ENCODE measurements around the gene DNAJC7. TPM values are rescaled to one million over a fixed set of nuclear protein-coding genes. Genes with fewer than 3 reads are reported as not detected.
"Not testable (repeated sequence)": the region's sequence is repeated elsewhere in the genome, so short reads cannot be mapped to it uniquely, and the experiment has no call there.

DNAJC7 gene
- total RNA-seq, 1 donor from 2014 or later: 91.3 TPM

DNA sequence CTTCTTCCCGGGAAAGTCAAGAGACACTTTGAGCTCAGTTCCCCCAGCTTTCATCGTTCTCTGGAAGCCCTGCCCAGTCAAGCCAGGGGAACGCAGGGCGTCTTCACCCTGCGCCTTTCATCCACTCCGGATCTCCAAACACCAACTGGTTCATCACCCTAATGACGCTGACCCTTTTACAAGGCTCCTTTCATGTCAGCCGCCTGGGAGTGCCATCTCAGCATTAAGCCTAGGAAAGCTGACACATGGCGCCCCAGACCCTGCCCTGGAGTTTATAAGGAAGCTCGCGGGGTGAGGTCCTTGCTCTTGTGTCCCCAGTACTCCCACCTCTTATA, 594 bp upstream of the DNAJC7 start:
- FAIRE-seq (no peak), DNase-seq (ENCODE audit: low spot score in 2 of 2) (no peak)

DNA sequence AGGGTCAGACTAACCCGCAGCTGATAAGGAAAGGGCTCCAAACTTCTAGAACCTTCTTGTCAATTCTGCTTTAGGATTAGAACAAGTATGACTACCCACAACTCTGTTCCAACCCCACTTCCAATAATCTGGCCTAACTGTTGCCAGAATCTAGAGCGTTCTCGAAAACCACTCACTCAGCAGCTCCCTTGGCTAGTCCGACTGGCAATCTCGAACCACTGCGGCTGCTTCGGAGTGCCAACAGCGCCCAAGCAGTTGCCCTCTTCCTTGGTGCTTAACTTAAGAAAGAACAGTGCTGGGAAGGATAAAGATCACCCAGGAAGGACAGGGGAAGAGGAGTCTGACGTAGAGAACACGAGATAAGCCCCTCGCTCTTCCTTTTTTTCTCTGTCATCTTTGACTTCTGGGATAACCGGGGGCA, 818 bp downstream of the DNAJC7 start:
- DNase-seq (ENCODE audit: low spot score in 2 of 2): no peak
- FAIRE-seq: no peak

DNA sequence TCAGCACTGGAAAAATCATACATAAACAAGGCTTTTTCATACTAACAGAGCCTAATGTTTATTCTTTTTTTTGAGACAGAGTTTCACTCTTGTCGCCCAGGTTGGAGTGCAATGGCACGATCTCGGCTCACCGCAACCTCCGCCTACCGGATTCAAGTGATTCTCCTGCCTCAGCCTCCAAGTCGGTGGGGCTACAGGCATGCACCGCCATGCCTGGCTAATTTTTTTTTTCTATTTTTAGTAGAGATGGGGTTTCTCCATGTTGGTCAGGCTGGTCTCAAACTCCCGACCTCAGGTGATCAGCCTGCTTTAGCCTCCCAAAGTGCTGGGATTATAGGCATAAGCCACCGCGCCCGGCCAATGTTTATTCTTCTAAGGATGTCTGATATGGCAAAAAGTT, 3.5 kb downstream of the DNAJC7 start:
- DNase-seq (ENCODE audit: low spot score in 2 of 2); FAIRE-seq: not testable (repeated sequence)

DNA sequence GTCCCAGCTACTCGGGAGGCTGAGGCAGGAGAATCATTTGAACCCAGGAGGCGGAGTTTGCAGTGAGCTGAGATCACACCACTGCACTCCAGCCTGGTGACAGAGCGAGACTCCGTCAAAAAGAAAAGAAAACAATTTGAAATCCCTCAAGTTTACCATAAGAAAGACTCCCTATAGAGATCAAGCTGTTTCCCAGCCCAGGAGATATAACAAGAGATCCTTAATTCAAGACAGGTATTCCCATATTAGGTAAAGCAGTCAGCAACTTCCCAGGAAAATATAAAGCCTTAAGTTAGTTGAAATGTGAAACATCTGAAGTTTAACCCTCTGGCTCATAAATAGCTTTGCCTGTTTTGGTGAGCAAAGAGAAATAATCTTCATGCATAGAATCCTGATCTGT, 4.9 kb downstream of the DNAJC7 start:
- not testable (repeated sequence) for DNase-seq (ENCODE audit: low spot score in 2 of 2); FAIRE-seq

DNA sequence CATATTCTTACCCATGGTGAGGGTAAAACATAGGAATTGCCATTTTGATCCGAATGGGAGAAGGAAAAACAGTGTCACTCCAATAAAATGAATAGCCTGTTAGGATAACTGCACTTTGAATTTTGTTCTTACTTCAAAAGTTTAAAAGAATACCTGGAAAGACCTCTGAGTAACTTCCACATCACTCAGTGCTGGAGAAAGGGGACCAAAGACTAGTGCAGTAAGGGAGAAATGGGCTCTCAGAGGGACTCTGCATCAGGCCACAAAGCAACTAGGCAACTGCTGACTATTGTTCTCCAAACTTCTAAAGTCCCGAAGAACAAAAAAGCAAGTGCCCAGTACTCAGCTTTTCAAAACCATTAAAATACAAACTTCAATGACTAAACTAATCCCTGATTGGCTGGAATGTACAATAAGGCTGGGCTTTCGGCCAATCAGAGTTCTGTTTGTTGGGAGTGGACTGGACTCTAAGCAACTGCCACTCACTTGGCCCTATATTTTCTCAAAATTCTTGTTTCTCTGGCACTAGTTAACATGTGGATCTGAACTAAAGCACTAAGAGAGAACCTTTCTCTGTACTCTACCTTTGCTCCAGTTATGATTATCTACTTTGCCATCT, 6.2 kb downstream of the DNAJC7 start:
- no peak for FAIRE-seq
- no peak for DNase-seq (ENCODE audit: low spot score in 2 of 2)

DNA sequence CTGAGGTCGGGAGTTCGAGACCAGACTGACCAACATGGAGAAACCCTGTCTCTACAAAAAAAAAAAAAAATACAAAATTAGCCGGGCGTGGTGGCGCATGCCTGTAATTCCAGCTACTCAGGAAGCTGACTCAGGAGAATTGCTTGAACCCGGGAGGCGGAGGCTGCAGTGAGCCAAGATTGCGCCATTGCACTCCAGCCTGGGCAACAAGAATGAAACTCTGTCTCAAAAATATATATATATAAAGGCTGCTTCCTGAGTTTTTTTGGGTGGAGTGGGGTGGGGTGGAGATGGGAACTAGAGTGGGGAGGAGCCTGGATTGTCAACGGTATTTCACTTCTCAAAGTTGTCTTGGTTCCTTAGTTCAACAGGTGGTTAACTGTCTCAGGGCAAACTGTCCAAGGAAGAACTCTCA, 7.0 kb downstream of the DNAJC7 start:
- not testable (repeated sequence) for FAIRE-seq; DNase-seq (ENCODE audit: low spot score in 2 of 2)

DNA sequence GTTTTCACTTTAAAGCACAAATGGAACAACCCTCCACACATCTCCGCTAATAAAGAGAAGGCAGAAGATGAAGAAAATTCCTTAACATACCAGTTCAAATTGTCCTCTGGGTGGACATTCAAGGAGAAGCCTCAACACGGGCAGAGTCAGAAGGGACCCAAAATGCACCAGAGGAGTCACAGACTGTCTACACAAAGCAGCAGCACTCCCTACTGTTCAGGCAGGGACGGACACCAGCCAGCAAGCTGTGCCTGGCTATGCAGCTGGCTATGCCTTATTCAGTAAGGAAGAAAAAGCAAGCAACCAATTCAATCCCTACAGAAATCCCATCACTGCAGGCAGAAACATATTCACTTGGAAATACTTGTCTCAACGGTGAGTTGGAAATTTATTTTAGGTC, 8.1 kb downstream of the DNAJC7 start:
- DNase-seq (ENCODE audit: low spot score in 2 of 2) (no peak), FAIRE-seq (no peak)

DNA sequence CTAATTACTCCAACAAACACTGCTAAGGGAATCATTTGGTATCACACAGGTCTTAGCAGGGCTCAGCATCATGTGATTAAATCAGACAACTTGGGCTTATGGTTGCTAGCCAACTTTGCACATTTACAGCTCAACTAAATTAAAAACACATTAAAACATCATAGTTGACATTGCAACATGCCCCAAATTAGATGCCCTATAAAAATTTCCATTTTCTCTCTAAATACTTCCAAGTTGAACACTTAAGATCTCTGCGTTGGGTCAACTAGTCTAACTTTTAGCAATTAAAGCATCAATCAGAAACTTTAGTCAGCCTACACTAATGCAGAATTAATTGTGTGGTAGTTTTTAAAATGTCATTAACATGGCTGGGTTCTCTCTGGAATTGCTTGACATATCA, 12.1 kb downstream of the DNAJC7 start:
- no peak for DNase-seq (ENCODE audit: low spot score in 2 of 2)

DNA sequence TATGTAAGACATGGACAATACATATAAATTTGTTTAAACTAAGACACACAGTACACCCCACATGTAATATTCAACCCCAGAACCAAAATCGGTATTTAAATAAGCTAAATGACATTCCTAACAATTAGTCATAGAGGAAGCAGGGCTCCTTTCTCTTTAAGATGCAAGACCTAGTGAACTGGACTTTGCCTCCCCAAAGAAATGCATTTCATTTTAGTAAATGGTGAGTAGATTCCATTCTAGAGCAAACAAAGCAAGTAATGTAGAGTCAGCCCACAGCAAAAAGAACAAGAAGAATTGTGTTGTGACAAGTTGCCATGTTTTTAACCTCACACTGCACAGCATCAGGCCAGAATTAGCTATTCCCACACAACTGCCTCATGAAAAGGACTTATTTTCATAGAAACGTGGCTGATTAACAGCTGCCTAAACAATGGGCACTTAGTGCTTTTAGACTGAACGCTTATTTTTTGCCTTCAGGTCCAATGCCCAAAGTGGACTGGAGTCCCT, 14.4 kb downstream of the DNAJC7 start:
- no peak for FAIRE-seq
- DNase-seq (ENCODE audit: low spot score in 2 of 2): no peak

More for the DNA sequence above, 12.1 kb downstream of the DNAJC7 start:
- no peak for FAIRE-seq

DNA sequence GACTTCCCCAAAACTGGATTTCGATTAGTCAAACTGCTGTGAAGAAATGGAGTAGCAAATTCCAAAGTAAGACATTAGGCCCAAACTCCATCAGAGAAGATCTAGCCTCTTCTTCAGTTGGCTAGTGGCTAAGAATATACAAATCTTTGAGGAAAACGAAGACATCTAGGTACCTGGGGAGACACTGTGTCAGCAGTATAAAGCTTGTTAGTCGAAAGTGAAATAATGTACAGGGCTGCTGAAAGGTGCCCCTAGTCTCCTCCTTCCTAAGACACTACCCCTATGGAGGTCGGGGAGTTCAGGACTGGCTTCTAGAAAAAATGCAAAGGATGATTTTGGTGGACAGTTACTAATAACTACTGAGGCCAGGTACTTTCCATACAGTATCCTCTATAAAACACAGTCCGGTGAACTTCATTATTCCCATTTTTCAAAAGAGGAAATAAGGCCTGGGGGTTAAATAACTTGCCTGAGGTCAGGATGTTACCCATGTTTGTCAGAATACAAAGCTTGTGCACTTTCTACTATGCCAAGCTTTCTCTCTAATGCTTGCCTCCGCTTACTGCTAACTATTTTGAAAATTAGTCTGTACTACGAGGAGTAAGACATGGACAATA, 15.0 kb downstream of the DNAJC7 start:
- no peak for FAIRE-seq
- no peak for DNase-seq (ENCODE audit: low spot score in 2 of 2)

DNA sequence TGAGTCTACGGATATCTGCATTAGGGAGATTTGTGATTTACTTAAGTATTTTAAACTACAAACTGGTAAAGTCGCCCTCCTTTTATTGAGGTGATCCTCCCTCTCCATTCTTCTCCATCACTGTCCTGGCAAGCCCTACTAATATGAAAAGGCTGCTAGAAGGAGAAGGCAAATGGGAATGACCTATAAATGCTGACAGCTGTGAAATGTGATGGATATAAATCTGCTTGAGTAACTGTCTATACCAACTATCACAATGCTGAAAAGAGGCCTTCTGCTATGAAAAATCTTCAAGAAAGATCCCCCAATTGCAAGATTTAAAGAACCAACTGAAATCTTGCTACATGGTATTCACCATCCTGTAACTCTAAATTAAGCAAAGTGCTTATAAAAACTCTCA, 15.5 kb downstream of the DNAJC7 start:
- DNase-seq (ENCODE audit: low spot score in 2 of 2) (no peak), FAIRE-seq (no peak)

DNA sequence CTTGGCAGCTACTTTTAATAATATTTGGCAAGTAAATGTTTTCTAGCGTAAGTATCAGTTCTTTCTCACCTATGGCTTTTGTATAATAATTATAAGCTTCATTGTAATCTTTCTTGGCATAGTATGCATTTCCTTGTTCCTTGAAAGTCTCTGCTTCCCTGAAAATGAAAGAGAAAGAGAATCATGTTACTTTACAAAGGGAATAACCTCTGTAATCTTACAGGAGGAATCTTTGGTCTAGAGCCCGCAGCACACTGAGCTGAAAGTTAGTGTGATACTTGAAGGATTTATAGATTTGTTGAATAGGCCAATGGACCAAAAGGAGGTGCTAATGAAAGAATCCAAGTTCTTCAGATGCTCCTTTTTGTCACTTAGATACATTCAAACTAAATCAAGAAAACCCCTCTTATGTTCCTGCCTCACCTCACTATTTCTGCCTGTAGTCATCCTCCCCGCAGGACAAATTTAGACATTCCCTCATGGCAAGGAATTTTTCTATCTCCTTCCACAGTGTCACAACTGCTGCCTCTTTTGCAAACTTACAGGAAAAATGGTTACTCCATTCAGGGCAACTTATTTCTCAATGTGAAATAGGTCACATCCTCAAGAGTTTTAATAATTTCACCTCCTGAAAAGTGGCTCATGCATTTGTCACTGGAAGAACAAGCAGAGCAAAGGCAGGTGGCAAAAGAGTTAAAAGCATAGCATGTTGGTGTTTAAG, 16.7 kb downstream of the DNAJC7 start:
- FAIRE-seq (no peak), DNase-seq (ENCODE audit: low spot score in 2 of 2) (no peak)

DNA sequence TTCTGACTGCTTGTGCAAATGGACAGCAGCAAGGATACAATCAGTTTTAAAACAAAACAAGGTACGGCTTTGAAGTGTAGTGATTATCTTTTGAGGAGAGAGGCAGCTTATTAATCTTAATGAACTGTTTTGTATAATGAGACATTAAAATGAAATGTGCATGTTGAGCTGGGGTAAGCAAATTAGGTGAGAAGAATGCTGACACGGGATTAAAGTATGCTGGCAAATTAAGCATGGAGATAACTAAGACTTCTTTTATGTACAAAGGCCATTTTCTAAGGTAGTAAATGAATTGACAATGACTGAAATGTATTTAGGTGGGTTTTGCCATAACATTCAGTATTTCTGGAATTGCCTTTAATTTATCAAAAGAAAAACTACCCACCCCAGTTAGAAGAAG, 18.7 kb downstream of the DNAJC7 start:
- DNase-seq (ENCODE audit: low spot score in 2 of 2) (no peak), FAIRE-seq (no peak)

DNA sequence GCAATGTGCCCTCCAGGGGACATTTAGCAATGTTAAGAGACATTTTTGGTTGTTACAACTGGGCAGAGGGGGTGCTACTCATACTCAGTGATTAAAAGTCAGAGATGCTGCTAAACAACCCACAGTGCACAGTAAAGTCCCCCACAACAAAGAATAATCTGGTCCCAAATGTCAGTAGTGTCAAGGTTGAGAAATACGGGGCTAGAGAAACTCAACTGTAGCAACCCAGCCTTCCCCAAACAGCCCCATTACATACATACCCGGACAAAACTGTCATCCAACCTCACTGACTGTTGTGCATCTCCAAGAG, 20.4 kb downstream of the DNAJC7 start:
- FAIRE-seq: no peak
- DNase-seq (ENCODE audit: low spot score in 2 of 2): no peak

DNA sequence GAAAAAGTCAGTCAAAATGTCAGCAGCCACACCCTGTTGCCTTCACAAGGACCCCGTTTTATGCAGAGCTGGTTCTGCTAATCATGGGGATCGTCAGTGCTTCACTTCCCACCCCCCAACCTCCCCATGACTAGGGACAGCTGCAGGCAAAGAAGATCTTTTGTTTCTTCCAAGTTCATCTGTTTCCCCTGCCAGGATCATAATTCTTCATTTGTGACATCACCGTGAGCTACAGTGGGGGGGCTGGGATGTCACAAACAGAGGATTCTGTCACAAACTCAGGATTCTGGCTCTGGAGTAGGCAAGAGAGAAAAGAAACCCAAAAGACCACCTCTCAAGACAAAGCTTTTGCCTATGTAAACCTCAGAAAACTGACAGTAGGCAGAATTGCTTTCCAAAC, 24.7 kb downstream of the DNAJC7 start:
- peak; percentile 79 for FAIRE-seq
- DNase-seq (ENCODE audit: low spot score in 2 of 2): no peak

DNA sequence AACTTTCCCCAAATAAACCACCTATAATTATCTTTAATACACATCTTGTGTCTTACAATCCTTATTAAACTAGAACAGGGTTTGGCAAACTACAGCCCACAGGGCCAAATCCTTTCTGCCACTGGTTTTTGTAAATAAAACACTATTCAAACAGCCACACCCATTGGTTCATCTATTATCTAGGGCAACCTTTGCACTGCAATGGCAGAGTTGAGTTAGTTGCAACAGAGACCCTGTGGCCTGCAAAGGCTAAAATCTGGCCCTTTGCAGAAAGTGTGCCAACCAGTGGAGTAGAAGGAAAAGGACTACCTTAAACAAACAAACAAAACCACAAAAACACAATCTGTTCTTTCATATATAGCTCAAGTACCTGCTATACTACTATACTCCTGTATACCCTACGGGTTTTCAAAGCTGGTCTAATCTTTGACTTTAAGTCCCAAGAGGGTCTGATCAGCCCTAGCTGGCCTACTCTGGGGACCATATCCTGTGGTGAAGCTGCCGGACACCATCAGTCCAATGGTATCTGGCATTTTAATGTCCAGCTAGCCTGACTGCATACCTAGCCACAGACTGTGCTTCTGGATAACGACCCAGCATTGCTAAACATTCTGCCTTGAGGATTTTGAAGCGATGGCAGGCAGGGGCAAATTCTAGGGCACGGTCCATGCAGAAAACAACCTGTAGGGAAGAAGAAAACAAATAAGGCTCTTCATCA, 27.4 kb downstream of the DNAJC7 start:
- FAIRE-seq (no peak), DNase-seq (ENCODE audit: low spot score in 2 of 2) (no peak)

DNA sequence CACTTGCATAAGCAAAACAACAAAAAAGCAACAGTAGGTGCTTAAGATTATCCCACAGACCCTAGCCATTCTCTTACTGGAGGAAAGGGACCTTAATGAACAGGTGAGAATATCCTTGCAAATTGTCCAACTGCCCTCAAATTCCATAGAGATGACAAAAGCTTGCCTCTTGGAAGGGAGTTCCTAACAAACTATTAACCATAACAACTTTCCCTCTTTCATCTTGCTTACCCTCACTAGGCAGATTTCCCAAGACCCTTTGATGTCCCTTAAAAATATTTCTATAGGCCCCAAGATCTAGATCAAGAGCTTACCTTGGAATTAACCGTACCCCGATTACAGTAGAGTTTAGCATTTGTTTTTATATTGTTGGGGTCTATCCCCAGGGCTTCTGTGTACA, 28.8 kb downstream of the DNAJC7 start:
- FAIRE-seq: no peak

DNA sequence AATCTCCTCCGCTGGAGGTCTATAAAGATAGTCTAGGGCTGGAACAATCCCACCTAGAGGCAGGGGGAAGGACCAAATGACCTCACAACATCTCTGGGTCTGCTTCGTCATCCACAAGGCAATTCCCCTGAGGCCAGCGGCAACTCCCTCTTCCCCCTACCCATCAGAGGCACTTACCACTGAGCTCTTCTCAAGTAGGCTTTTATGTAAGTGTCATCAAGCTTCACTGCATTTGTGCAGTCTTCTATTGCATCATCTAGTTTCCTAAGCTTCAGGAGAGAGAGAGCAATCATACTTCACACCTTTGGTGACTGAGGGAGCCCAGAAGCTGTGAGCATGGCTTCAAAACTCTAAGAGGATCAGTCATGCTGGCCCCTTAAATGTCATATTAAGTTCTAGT, 29.6 kb downstream of the DNAJC7 start:
- DNase-seq (ENCODE audit: low spot score in 2 of 2): no peak
- no peak for FAIRE-seq

More for the DNA sequence above, 28.8 kb downstream of the DNAJC7 start:
- no peak for DNase-seq (ENCODE audit: low spot score in 2 of 2)

DNA sequence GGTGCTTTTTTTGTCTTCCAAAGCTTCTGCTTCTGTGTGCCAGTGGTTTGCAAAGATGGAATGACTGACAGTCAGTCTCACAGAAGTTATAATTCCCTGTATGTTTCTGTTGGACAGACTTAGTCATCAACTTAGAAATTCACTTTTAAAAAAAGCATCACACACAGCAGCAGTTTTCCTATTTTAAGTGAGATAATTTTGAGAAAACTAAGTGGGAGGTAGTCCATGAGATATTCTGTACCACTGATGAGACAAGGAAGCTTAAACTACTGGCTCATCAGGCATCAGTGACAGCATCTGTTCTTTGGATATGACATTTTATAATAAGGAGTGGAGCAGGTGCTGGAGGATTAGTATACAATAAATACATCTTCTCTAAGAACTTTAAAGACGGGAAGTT, 30.6 kb downstream of the DNAJC7 start:
- no peak for DNase-seq (ENCODE audit: low spot score in 2 of 2)
- no peak for FAIRE-seq

DNA sequence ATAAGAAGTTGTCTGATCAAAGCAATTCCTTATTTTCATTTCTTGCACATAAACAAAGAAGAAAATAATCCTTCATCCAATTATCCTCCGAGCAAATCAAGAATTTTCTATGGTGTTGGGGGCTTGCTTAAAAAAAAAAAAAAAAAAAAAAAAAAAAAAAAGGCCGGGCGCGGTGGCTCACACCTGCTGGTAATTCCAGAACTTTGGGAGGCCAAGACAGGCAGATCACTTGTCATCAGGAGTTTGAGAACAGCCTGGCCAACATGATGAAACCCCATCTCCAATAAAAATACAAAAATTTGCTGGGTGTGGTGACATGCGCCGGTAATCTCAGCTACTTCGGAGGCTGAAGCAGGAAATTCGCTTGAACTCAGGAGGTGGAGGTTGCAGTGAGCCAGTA, 31.3 kb downstream of the DNAJC7 start:
- DNase-seq (ENCODE audit: low spot score in 2 of 2) (no peak), FAIRE-seq (no peak)

DNA sequence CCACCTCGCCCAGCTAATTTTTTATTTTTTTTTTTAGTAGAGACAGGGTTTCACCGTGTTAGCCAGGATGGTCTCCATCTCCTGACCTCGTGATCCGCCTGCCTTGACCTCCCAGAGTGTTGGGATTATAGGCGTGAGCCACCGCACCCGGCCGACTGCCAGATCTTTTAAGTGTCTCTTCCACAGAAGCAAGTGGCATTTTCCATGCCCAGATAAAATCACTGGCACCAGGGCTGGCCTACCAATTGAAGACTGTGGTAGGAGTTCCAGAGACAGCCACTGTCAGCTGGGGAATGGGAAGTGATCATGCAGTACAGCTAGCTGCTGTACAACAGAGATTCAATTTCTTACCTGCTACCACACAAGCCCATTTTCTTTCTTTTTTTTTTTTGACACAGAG, 32.8 kb downstream of the DNAJC7 start:
- FAIRE-seq (no peak), DNase-seq (ENCODE audit: low spot score in 2 of 2) (no peak)
